GM12878 (cell line): ENCODE measurements around the gene MR1. TPM values are rescaled to one million over a fixed set of nuclear protein-coding genes. Genes with fewer than 3 reads are reported as not detected.

Experiments
- ATAC-seq: fragments of 200-7000 bp; cut with Tn5 transposase; 3 replicates; pipeline ENCODE4 v1.9.1; 2020; ENCODE audit warnings: mild to moderate bottlenecking, moderate library complexity
- BruUV-seq: library from RNA; stranded (reverse); fragments of 400-500 nt; replicated peaks from 2 replicates; lab custom pipeline; 2021; lab: Mats Ljungman, UMichigan
- CTCF ChIA-PET: fragments of 300-600 bp; sonication (Branson Sonifier 250); formaldehyde crosslinking; extraction: SDS; loops from one replicate; lab custom pipeline; 2021; ENCODE audit warnings: inconsistent platforms; lab: Yijun Ruan, JAX
- POLR2A ChIA-PET: fragments of 350-600 bp; formaldehyde crosslinking; extraction: SDS; loops from one replicate; lab custom pipeline; 2021; ENCODE audit warnings: inconsistent platforms; lab: Charles Lee
- RAD21 ChIA-PET: fragments of 300-600 bp; sonication (Branson Sonifier 250); formaldehyde crosslinking; loops from one replicate; lab custom pipeline; 2023; ENCODE audit warnings: antibody characterized with exemption; ENCODE audit not compliant: unreplicated experiment; lab: Charles Lee
- SMC1A ChIA-PET: fragments of 300-600 bp; sonication (Branson Sonifier 250); formaldehyde crosslinking; loops from one replicate; lab custom pipeline; 2023; ENCODE audit not compliant: unreplicated experiment, uncharacterized antibody; lab: Charles Lee
- DNase-seq: peaks from one replicate; pipeline ENCODE4 v3.0.0-alpha.2; 2011; ENCODE audit warnings: low read depth, low spot score
- FAIRE-seq: peaks from 3 replicates; lab custom pipeline; 2011; peaks lifted over from hg19 to GRCh38; lab: Jason Lieb, UNC
- H2AFZ ChIP-seq: 2 replicates; pipeline ENCODE4 v1.6.0; 2011; ENCODE audit warnings: low read depth, low read length, control low read depth; ENCODE audit not compliant: control insufficient read depth
- H3K27ac ChIP-seq: 2 replicates; pipeline ENCODE4 v1.5.1; 2011; ENCODE audit warnings: control low read depth; ENCODE audit not compliant: control insufficient read depth, insufficient read depth
- H3K27me3 ChIP-seq, 2 experiments: replicated peaks in 1 of 2; 2 replicates each; pipeline versions ENCODE4 v1.6.0 to v1.6.1; 2011; ENCODE audit warnings: low read length in 1 of 2; ENCODE audit not compliant: control insufficient read depth in 2 of 2, insufficient read depth in 2 of 2
- H3K36me3 ChIP-seq, 2 experiments: 2 replicates each; pipeline ENCODE4 v1.5.1; 2011; ENCODE audit warnings: low read length in 1 of 2; ENCODE audit not compliant: control insufficient read depth in 2 of 2, insufficient read depth in 2 of 2
- H3K4me1 ChIP-seq: 2 replicates; pipeline ENCODE4 v1.6.1; 2011; ENCODE audit warnings: mild to moderate bottlenecking, low read length, moderate library complexity, mixed read lengths; ENCODE audit not compliant: control insufficient read depth, insufficient read depth
- H3K4me2 ChIP-seq: 2 replicates; pipeline ENCODE4 v1.6.0; 2011; ENCODE audit warnings: control low read depth; ENCODE audit not compliant: control insufficient read depth, insufficient read depth
- H3K4me3 ChIP-seq: fragments of 200-600 bp; sonication (generic); 2 replicates; pipeline ENCODE4 v1.5.1; 2016
- H3K79me2 ChIP-seq: 2 replicates; pipeline ENCODE4 v1.6.0; 2011; ENCODE audit warnings: low read length; ENCODE audit not compliant: control insufficient read depth, insufficient read depth
- H3K9ac ChIP-seq: 2 replicates; pipeline ENCODE4 v1.8.0; 2011; ENCODE audit warnings: low read length, control low read depth, mixed read lengths; ENCODE audit not compliant: control insufficient read depth, insufficient read depth
- H3K9me3 ChIP-seq: replicated peaks from 3 replicates; pipeline ENCODE4 v1.5.1; 2011; ENCODE audit warnings: mild to moderate bottlenecking, low read length; ENCODE audit not compliant: control insufficient read depth, insufficient read depth
- H4K20me1 ChIP-seq: 2 replicates; pipeline ENCODE4 v1.6.0; 2011; ENCODE audit not compliant: control insufficient read depth, insufficient read depth
- BCL11A ChIP-seq: IDR thresholded peaks from 2 replicates; pipeline ENCODE4 v1.6.1; 2011; ENCODE audit warnings: low read depth, low read length
- CBX3 ChIP-seq: fragments of 200-600 bp; sonication (generic); IDR thresholded peaks from 2 replicates; pipeline ENCODE4 v1.6.1; 2016; ENCODE audit warnings: low read depth, borderline replicate concordance
- CREB1 ChIP-seq: IDR thresholded peaks from 2 replicates; pipeline ENCODE4 v1.6.1; 2012; ENCODE audit warnings: low read depth, mild to moderate bottlenecking, inconsistent platforms
- ETV6 ChIP-seq, 2 experiments: fragments of 450-650 bp in 1 of 2; IDR thresholded peaks in 1 of 2; conservative IDR thresholded peaks in 1 of 2; 2 replicates each; pipeline ENCODE4 v1.6.1; 2014; ENCODE audit warnings: antibody characterized with exemption in 1 of 2, borderline replicate concordance in 1 of 2, low read depth in 1 of 2, mild to moderate bottlenecking in 1 of 2, moderate library complexity in 1 of 2
- IRF4 ChIP-seq: IDR thresholded peaks from 2 replicates; pipeline ENCODE4 v1.6.1; 2011; ENCODE audit warnings: low read depth, low read length
- MTA3 ChIP-seq: IDR thresholded peaks from 2 replicates; pipeline ENCODE4 v1.6.1; 2012; ENCODE audit warnings: low read length, inconsistent platforms, borderline replicate concordance
- NFIC ChIP-seq: IDR thresholded peaks from 2 replicates; pipeline ENCODE4 v1.6.1; 2012; ENCODE audit warnings: low read depth, mild to moderate bottlenecking, inconsistent platforms, low read length, moderate library complexity
- NR2F1 ChIP-seq: fragments of 450-650 bp; conservative IDR thresholded peaks from 2 replicates; pipeline ENCODE4 v1.6.1; 2017; ENCODE audit warnings: mild to moderate bottlenecking
- POLR2AphosphoS2 ChIP-seq: IDR thresholded peaks from 2 replicates; pipeline ENCODE4 v1.6.1; 2011; ENCODE audit warnings: low read depth, mild to moderate bottlenecking, low read length, improper control_type of control experiment, moderate library complexity
- POU2F2 ChIP-seq: IDR thresholded peaks from 3 replicates; pipeline ENCODE4 v1.6.1; 2011; ENCODE audit warnings: low read depth, mild to moderate bottlenecking, low read length, borderline replicate concordance
- RAD51 ChIP-seq: fragments of 450-650 bp; IDR thresholded peaks from 2 replicates; pipeline ENCODE4 v1.6.1; 2016; ENCODE audit warnings: moderate library complexity, mild to moderate bottlenecking, inconsistent platforms
- RCOR1 ChIP-seq: conservative IDR thresholded peaks from 2 replicates; pipeline ENCODE4 v1.6.1; 2012; ENCODE audit warnings: low read depth, low read length, improper control_type of control experiment
- RUNX3 ChIP-seq: IDR thresholded peaks from 2 replicates; pipeline ENCODE4 v1.6.1; 2012; ENCODE audit warnings: low read length, inconsistent platforms
- SPI1 ChIP-seq: IDR thresholded peaks from 2 replicates; pipeline ENCODE4 v1.6.1; 2011; ENCODE audit warnings: low read depth, mild to moderate bottlenecking, low read length, moderate library complexity, borderline replicate concordance; ENCODE audit not compliant: insufficient read depth
- YY1 ChIP-seq: IDR thresholded peaks from 2 replicates; pipeline ENCODE4 v1.6.1; 2011; ENCODE audit warnings: low read depth, mild to moderate bottlenecking, low read length
- ZBED1 ChIP-seq: IDR thresholded peaks from 2 replicates; pipeline ENCODE4 v1.6.1; 2016; ENCODE audit warnings: borderline replicate concordance
- ZNF24 ChIP-seq: fragments of 450-650 bp; IDR thresholded peaks from 2 replicates; pipeline ENCODE4 v1.6.1; 2017; ENCODE audit warnings: antibody characterized with exemption, mild to moderate bottlenecking
- WGBS: methylation state at CpG from one replicate; pipeline ENCODE4 v1.1.6; 2016; ENCODE audit warnings: low lambda C conversion rate; ENCODE audit not compliant: insufficient replicate concordance, insufficient coverage; ENCODE audit errors: missing lambda C conversion rate; 5-methylcytosine and 5-hydroxymethylcytosine counted together
- in situ Hi-C: fragments of 300-500 bp; cut with MboI; formaldehyde crosslinking; loops from 9 replicates; pipeline ENCODE4 v1.14.3; 2018; ENCODE audit warnings: mixed read lengths
- intact Hi-C: fragments of 100-400 bp; cut with micrococcal nuclease; formaldehyde crosslinking; loops from one replicate; pipeline ENCODE4 v1.14.2; 2022; ENCODE audit not compliant: unreplicated experiment
- polyA plus RNA-seq, 11 experiments: library from polyadenylated mRNA; depleted of rRNA in 4 of 11; unstranded in 6 of 11; stranded (reverse) in 5 of 11; fragments of >200 nt; fragmentation: Nextera tagmentation in 4 of 11; fragmentation: Illumina TruSeq in 1 of 11; extraction: Ambion mirVana in 4 of 11; extraction: Trizol in 1 of 11; gene quantifications; 1 replicate in 1 of 11; 2 replicates in 10 of 11; pipeline versions ENCODE4 v1.2.1 to v1.2.3, GENCODE V29; 2011 to 2016; ENCODE audit warnings: inconsistent platforms in 2 of 11, missing spikeins in 2 of 11, low read depth in 1 of 11
- total RNA-seq, 4 experiments: library from RNA; depleted of rRNA in 3 of 4; stranded (reverse); fragments of >200 nt in 3 of 4; fragmentation: Illumina TruSeq in 1 of 4; extraction: Trizol in 1 of 4; gene quantifications; 2 replicates each; pipeline versions ENCODE4 v1.2.1 to v1.2.3, GENCODE V29; 2013 to 2021
- TF ChIP-seq, protein P1 (sequence below): fragments of 450-650 bp; formaldehyde crosslinking; IDR thresholded peaks from 2 replicates; pipeline ENCODE4 v1.4.0; 2020; ENCODE audit warnings: mild to moderate bottlenecking, moderate library complexity
- TF ChIP-seq, protein P2 (sequence below): IDR thresholded peaks from 2 replicates; pipeline ENCODE4 v1.6.1; 2012; ENCODE audit warnings: low read depth, low read length, improper control_type of control experiment

The MR1 gene
- total and polyA plus RNA-seq, 10 of the 15 experiments (the other 5 are each of a cell fraction or from before 2014, with no cell fraction given): 24.7 to 65.9 (median 30.9) TPM

DNA sequence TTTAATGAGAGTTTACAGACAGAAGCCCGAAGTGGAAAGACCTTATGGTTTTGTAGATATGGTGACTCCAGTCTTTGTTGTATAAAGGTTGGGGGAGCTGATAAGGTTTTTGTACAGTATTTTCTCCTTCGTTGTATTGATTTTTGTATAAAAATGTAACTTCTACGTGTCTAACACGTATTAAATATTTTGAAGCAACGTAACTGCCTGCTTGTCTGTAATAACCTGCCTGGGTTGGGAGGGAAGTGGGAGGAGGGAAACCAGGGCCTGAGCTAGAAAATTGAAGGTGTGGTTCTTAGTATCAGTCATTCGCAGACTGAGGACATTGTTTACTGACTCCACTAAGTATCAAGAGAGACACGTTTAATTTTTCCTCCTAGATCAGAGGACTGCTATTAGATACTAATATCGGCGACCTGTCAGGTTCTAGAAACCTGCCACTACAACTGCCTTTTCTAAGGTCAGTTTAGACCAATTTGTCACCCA is 56.9 kb downstream of the MR1 start:
- peak; percentile 31 for ATAC-seq
- H3K4me2 ChIP-seq: peak overlapping the region; percentile 89
- intact Hi-C loops: loop anchor here (1.0 kb wide), 1 partner anchor 50 kb away; no protein-coding TSS in a partner anchor
- peak overlapping the region; percentile 97 for H3K27ac ChIP-seq
- no peak for FAIRE-seq
- ChIA-PET POLR2A (interaction anchor here (0.6 to 10.4 kb wide), 19 partner anchors 8 to 186 kb away, joined by 3 to 142 read pairs (median 8); partner anchors contain the start of gene MR1), SMC1A (interaction anchor here (0.6 to 39.2 kb wide), 19 partner anchors 11 to 589 kb away, joined by 3 to 1399 read pairs (median 4); partner anchors contain the start of gene ACBD6), RAD21 (interaction anchor here (0.8 to 26.9 kb wide), 20 partner anchors 9 to 209 kb away, joined by 3 to 966 read pairs (median 5); partner anchors contain the start of gene MR1), CTCF (interaction anchor here (0.9 to 38.4 kb wide), 13 partner anchors 8 to 209 kb away, joined by 3 to 1067 read pairs (median 7); no protein-coding TSS in a partner anchor)
- no peaks in the 10 kb centered on the region for H3K27me3 ChIP-seq
- H3K4me3 ChIP-seq: peak overlapping the region; percentile 99
- H2AFZ ChIP-seq: no peak overlapping the region
- peaks cover 11% of the 10 kb centered on the region for H3K4me1 ChIP-seq
- H3K9me3 ChIP-seq: no peaks in the 10 kb centered on the region; the same call in 2 of the 3 replicates
- H3K36me3 ChIP-seq: peaks cover 0 to 18% of the 10 kb centered on the region in 2 experiments; a peak in 3 of 4 replicates
- peaks cover 5% of the 10 kb centered on the region; the same call in 1 of the 2 replicates for H4K20me1 ChIP-seq
- BruUV-seq: no TSS peak
- WGBS: under 1% methylated on average over 9 of the region's 9 CpGs
- in situ Hi-C loops: loop anchor here (5.0 kb wide), 1 partner anchor 42 kb away; no protein-coding TSS in a partner anchor
- TF ChIP-seq RCOR1 (no peak), BCL11A (no peak), YY1 (no peak), CBX3 (no peak), POU2F2 (0 out of 3 replicates have a peak, but pooled peaks have one; percentile 44), POLR2AphosphoS2 (peak; percentile 56; the same call in 1 of the 2 replicates), ZNF24 (peak; percentile 95), RAD51 (no peak), MTA3 (peak; percentile 14; the same call in 1 of the 2 replicates), CREB1 (0 out of 2 replicates have a peak, but pooled peaks have one; percentile 11), IRF4 (peak; percentile 70; the same call in 1 of the 2 replicates), ETV6 (conservative IDR thresholded peaks at IDR 0.05 in 1 of 2, IDR thresholded peaks at IDR 0.05 in 1 of 2; ENCODE audit: borderline replicate concordance in 1 of 2, low read depth in 1 of 2) (no peak), NR2F1 (no peak), RUNX3 (0 out of 2 replicates have a peak, but pooled peaks have one; percentile 37), SPI1 (peak; percentile 76; the same call in 1 of the 2 replicates), NFIC (peak; percentile 0; the same call in 1 of the 2 replicates), ZBED1 (0 out of 2 replicates have a peak, but pooled peaks have one; percentile 25)
- TF ChIP-seq, protein P1, sequence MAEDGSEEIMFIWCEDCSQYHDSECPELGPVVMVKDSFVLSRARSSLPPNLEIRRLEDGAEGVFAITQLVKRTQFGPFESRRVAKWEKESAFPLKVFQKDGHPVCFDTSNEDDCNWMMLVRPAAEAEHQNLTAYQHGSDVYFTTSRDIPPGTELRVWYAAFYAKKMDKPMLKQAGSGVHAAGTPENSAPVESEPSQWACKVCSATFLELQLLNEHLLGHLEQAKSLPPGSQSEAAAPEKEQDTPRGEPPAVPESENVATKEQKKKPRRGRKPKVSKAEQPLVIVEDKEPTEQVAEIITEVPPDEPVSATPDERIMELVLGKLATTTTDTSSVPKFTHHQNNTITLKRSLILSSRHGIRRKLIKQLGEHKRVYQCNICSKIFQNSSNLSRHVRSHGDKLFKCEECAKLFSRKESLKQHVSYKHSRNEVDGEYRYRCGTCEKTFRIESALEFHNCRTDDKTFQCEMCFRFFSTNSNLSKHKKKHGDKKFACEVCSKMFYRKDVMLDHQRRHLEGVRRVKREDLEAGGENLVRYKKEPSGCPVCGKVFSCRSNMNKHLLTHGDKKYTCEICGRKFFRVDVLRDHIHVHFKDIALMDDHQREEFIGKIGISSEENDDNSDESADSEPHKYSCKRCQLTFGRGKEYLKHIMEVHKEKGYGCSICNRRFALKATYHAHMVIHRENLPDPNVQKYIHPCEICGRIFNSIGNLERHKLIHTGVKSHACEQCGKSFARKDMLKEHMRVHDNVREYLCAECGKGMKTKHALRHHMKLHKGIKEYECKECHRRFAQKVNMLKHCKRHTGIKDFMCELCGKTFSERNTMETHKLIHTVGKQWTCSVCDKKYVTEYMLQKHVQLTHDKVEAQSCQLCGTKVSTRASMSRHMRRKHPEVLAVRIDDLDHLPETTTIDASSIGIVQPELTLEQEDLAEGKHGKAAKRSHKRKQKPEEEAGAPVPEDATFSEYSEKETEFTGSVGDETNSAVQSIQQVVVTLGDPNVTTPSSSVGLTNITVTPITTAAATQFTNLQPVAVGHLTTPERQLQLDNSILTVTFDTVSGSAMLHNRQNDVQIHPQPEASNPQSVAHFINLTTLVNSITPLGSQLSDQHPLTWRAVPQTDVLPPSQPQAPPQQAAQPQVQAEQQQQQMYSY (CRISPR knock-in tag): 0 out of 2 replicates have a peak, but pooled peaks have one; percentile 41
- TF ChIP-seq, protein P2, sequence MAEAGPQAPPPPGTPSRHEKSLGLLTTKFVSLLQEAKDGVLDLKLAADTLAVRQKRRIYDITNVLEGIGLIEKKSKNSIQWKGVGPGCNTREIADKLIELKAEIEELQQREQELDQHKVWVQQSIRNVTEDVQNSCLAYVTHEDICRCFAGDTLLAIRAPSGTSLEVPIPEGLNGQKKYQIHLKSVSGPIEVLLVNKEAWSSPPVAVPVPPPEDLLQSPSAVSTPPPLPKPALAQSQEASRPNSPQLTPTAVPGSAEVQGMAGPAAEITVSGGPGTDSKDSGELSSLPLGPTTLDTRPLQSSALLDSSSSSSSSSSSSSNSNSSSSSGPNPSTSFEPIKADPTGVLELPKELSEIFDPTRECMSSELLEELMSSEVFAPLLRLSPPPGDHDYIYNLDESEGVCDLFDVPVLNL: no peak
- H3K79me2 ChIP-seq: peaks cover 67% of the 10 kb centered on the region
- no peak for DNase-seq
- H3K9ac ChIP-seq: peak overlapping the region; percentile 98
